ENCODE data around the gene MAGEB17. TPM values are rescaled to one million over a fixed set of nuclear protein-coding genes. Genes with fewer than 3 reads are reported as not detected.

Gene MAGEB17
- polyA plus RNA-seq, 1 donor from 2014 or later, result 0.17 TPM

GRCh38 chrX:16164748-16165147 lies 2.5 kb upstream of the MAGEB17 start:
- H3K27ac ChIP-seq (ENCODE audit: low read length), result no peak overlapping the region
- H3F3A ChIP-seq (ENCODE audit: insufficient read depth, low read length, poor library complexity, severe bottlenecking), result no peaks in the 10 kb centered on the region
- H3K79me2 ChIP-seq (replicated peaks; ENCODE audit: insufficient read depth, low read length), result no peaks in the 10 kb centered on the region
- no peak overlapping the region for H3K4me3 ChIP-seq (ENCODE audit: low read length)
- no peak overlapping the region for H3K4me2 ChIP-seq (ENCODE audit: low read length)
- H3K9ac ChIP-seq (ENCODE audit: low read length), result no peak overlapping the region
- no peaks in the 10 kb centered on the region for H3K36me3 ChIP-seq (ENCODE audit: insufficient read depth, low read length)
- H3K9me3 ChIP-seq (ENCODE audit: low read length), result no peaks in the 10 kb centered on the region
- H4K20me1 ChIP-seq (ENCODE audit: insufficient read depth), result no peaks in the 10 kb centered on the region
- no peak overlapping the region for H2AFZ ChIP-seq (ENCODE audit: low read depth, low read length)
- H3K27me3 ChIP-seq (ENCODE audit: insufficient read depth, low read depth, low read length), result no peaks in the 10 kb centered on the region
- no peaks in the 10 kb centered on the region for H3K9me2 ChIP-seq (ENCODE audit: insufficient read depth, low read length)
- TF ChIP-seq EP300 (conservative IDR thresholded peaks at IDR 0.05; ENCODE audit: poor library complexity, severe bottlenecking), result no peak

- Histone ChIP-seq H3K4me3 (ENCODE audit: low read length) (no peak overlapping the region), H3K36me3 (ENCODE audit: insufficient read depth, low read length) (no peaks in the 10 kb centered on the region), H4K20me1 (ENCODE audit: insufficient read depth) (no peaks in the 10 kb centered on the region), H3K27ac (ENCODE audit: low read length) (no peak overlapping the region), H3F3A (ENCODE audit: insufficient read depth, low read length, poor library complexity, severe bottlenecking) (no peaks in the 10 kb centered on the region), H3K9ac (ENCODE audit: low read length) (no peak overlapping the region), H2AFZ (ENCODE audit: low read depth, low read length) (no peak overlapping the region), H3K79me2 (replicated peaks; ENCODE audit: insufficient read depth, low read length) (no peaks in the 10 kb centered on the region), H3K9me3 (ENCODE audit: low read length) (no peaks in the 10 kb centered on the region), H3K27me3 (ENCODE audit: insufficient read depth, low read depth, low read length) (no peaks in the 10 kb centered on the region), H3K4me2 (ENCODE audit: low read length) (no peak overlapping the region), H3K9me2 (ENCODE audit: insufficient read depth, low read length) (no peaks in the 10 kb centered on the region)
- TF ChIP-seq POLR2AphosphoS5 (IDR thresholded peaks at IDR 0.05) (no peak), REST (IDR thresholded peaks at IDR 0.05; ENCODE audit: borderline replicate concordance) (no peak), SMC3 (conservative IDR thresholded peaks at IDR 0.05; ENCODE audit: poor library complexity) (no peak), CTCF (IDR thresholded peaks at IDR 0.05; ENCODE audit: poor library complexity, severe bottlenecking) (no peak), EP300 (conservative IDR thresholded peaks at IDR 0.05; ENCODE audit: poor library complexity, severe bottlenecking) (no peak), MXI1 (conservative IDR thresholded peaks at IDR 0.05; ENCODE audit: poor library complexity, severe bottlenecking) (no peak), RAD21 (conservative IDR thresholded peaks at IDR 0.05) (no peak), TAF1 (IDR thresholded peaks at IDR 0.05; ENCODE audit: low read depth) (no peak), EZH2 (IDR thresholded peaks at IDR 0.05; ENCODE audit: borderline replicate concordance, insufficient read depth, low read length, poor library complexity, severe bottlenecking) (no peak)
Measured at GRCh38 chrX:16171039-16171438, 3.8 kb downstream of the MAGEB17 start.

GRCh38 chrX:16171944-16172343 lies 4.7 kb downstream of the MAGEB17 start:
- H3K79me2 ChIP-seq (replicated peaks; ENCODE audit: insufficient read depth, low read length), result no peaks in the 10 kb centered on the region
- TF ChIP-seq POLR2AphosphoS5 (IDR thresholded peaks at IDR 0.05) (no peak), EP300 (conservative IDR thresholded peaks at IDR 0.05; ENCODE audit: poor library complexity, severe bottlenecking) (no peak), TAF1 (IDR thresholded peaks at IDR 0.05; ENCODE audit: low read depth) (no peak), CTCF (IDR thresholded peaks at IDR 0.05; ENCODE audit: poor library complexity, severe bottlenecking) (no peak), SMC3 (conservative IDR thresholded peaks at IDR 0.05; ENCODE audit: poor library complexity) (no peak), MXI1 (conservative IDR thresholded peaks at IDR 0.05; ENCODE audit: poor library complexity, severe bottlenecking) (no peak), REST (IDR thresholded peaks at IDR 0.05; ENCODE audit: borderline replicate concordance) (no peak), RAD21 (conservative IDR thresholded peaks at IDR 0.05) (no peak), EZH2 (IDR thresholded peaks at IDR 0.05; ENCODE audit: borderline replicate concordance, insufficient read depth, low read length, poor library complexity, severe bottlenecking) (no peak)
- H4K20me1 ChIP-seq (ENCODE audit: insufficient read depth), result no peaks in the 10 kb centered on the region
- no peak overlapping the region for H3K4me2 ChIP-seq (ENCODE audit: low read length)
- no peak overlapping the region for H2AFZ ChIP-seq (ENCODE audit: low read depth, low read length)
- H3K9me2 ChIP-seq (ENCODE audit: insufficient read depth, low read length), result no peaks in the 10 kb centered on the region
- no peaks in the 10 kb centered on the region for H3K36me3 ChIP-seq (ENCODE audit: insufficient read depth, low read length)
- no peaks in the 10 kb centered on the region for H3K27me3 ChIP-seq (ENCODE audit: insufficient read depth, low read depth, low read length)
- H3K9ac ChIP-seq (ENCODE audit: low read length), result no peak overlapping the region
- H3K27ac ChIP-seq (ENCODE audit: low read length), result no peak overlapping the region
- no peaks in the 10 kb centered on the region for H3F3A ChIP-seq (ENCODE audit: insufficient read depth, low read length, poor library complexity, severe bottlenecking)
- H3K4me3 ChIP-seq (ENCODE audit: low read length), result no peak overlapping the region
- no peaks in the 10 kb centered on the region for H3K9me3 ChIP-seq (ENCODE audit: low read length)
